GM03348 (cell line): Measurements from ENCODE around the gene UTRN.

Experiments
- DNase-seq: peaks from one replicate; pipeline ENCODE4 v3.0.0; 2012; ENCODE audit warnings: low spot score

Gene UTRN

DNA sequence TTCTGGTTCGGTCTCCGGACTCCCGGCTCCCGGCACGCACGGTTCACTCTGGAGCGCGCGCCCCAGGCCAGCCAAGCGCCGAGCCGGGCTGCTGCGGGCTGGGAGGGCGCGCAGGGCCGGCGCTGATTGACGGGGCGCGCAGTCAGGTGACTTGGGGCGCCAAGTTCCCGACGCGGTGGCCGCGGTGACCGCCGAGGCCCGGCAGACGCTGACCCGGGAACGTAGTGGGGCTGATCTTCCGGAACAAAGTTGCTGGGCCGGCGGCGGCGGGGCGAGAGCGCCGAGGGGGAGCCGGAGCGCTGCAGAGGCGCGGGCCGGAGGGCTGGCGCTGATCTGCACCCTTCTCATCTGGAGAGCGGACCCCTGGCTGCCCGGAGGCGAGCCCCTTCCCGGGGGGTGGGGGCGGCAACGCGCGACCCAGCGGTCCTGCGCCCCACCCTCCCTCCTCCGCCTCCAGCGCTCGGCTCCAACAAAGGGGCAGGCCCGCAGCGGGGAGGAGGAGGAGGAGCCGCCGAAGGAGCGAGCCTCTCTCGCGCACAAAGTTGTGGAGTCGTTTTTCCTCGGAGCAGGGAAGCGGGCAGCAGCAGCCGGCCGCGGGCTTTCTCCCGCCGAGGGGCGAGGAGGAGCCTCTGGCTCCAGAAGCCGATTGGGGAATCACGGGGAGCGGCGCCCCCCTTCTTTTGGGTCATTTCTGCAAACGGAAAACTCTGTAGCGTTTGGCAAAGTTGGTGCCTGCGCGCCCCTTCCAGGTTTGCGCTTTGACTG, at the start of gene UTRN:
Gene UTRN (plus strand): TSS at position 553 of the 765 bp plus-strand sequence. CDS start 6,494 bp downstream, outside the sequence.
- peak; percentile 87 for DNase-seq

DNA sequence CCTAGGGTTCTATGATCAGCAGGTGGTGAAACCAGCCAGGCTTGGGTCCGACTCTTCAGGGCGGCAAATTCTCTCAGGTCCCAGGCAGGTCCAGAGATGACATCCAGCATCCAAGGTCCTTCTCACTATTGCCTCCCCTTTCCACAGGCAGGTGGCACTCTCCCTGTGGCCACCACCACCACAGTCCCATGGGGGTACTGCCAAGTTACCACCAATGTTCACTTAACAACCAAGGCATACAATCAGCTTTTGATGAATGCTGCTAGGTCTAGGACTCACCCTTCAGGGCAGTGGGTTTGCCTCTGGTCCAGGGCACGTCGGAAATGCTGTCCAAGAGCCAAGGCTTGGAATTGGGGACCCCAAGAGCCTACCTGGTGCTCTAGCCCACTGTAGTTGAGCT, 40.4 kb upstream of the UTRN start:
- no peak for DNase-seq

DNA sequence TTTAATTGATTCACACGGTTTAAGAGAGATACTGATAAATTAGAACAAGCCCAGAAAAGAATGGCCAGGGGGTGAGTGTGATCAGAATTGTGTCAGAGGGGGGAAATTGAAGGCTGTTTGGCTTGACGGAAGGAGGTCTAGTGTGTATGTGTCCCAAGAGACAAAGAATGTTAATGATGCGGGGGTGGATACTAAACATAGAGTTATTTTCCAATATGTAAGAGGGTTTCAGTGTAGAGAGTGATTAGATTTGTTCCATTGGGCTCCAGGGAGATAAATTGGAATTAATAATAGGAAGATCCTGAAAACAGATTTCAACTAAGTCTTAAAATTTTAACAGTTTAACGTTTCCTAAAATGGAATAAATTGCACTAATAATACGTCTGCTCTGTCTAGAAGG, 38.1 kb upstream of the UTRN start:
- DNase-seq, result no peak

DNA sequence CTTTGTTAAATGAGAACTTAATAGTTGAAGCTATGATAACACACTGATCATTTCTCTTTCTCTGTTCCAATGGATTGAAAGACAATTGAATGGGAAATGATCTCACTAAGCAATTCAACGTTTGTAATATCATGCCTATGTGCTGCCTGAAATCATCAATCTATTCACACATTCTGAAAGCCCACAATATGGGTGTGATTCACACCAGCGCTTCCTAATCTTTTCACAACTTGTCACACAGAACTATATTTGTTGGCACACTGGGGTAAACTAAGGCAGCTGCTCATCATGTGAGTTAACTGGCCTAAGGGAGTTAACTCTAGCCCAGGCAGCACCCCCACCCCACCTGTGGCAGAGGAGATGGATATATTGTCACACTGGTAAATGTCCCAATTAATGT, 37.1 kb upstream of the UTRN start:
- DNase-seq, result peak; percentile 18

DNA sequence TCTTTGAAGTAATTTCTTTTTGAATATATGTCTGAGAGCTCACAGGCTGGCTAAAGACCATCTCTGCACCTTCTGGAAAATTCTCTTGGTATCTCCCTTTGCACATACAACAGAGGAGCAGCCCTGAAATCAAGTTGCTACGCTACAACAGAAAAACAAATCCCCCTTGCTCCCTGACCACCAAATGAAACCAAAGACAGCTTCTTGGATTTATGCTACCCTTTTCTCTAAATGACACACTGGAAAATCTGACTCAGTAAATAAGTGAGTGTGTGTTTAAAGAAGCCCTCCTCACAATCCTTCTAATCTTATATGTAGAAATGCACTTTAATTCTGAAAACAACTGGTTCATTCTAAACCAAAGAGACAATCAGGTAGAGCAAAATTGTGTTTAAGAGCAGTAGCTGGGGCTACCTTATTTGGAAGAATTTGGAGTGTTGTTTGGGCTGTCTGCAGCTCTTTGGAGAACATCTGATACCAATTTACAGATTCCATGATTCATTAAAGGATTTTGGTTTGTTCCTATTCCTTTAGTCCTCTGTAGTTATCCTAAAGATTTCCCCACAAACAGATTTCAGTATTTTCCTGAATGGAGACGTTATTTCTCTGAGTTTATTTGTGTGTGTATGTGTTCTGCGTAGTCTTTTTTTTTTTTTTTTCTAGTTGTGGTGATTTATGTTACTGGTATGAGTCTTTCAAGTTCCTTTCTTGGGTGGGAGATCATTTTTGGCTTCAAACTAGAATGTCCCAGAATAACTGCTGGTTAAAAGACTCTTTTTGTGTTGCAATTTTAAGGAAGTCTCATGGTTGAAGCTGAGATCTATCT, 36.4 kb upstream of the UTRN start:
- peak; percentile 56 for DNase-seq

DNA sequence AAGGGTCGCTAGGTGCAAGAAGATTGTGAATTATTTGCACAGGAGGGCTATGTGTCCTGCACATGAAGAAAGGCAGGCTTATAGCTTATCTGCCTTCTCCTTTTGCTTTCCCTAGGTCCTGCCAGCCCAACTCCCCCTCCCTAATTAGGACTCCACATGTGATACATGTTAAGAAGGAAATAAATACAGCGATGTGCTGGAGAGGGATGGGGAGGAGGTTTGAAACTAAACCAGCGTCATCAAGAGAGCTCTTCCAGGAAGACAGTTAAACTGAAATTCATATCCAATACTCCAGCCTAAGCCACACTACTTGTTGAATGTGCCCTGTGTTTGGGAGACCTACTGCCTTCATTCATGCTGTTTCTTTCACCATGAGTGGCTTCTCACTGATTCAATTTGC, 34.9 kb upstream of the UTRN start:
- no peak for DNase-seq

DNA sequence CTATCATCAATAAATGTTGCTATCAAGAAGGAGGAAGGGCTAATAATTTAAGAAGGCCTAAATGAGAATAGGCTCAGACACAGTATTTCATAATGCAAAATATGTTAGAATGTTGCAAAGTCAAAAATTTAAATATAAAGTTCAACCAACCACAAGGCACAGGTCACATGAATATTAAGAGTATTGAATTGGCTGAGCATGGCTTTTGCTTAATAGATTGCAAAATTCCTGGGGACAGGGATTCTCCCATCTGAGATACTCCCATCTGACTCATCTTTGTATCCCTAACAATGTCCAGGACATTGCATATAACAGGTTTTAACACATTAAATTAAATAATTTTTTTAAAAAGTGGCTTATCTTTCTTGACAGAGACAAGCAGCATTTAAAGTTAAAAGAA, 32.9 kb upstream of the UTRN start:
- peak; percentile 40 for DNase-seq

DNA sequence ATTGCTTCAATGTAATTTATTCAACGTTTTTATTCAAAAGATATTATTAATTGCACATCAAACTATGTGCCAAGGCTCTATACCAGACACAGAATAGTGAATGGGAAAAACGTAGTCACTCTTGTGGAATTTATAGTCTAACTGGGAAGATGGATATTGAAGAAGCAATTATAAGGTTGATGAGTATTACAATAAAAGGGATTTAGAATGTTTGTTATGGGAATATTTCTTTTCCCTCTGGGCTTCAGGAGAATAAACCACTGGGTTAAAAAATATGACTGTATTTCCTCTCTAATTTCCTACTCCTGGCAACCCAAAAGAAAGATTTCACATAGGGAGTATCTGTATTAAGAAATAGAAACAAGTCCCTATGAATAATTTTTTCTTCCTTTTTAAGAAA, 25.1 kb upstream of the UTRN start:
- DNase-seq, result peak; percentile 27

DNA sequence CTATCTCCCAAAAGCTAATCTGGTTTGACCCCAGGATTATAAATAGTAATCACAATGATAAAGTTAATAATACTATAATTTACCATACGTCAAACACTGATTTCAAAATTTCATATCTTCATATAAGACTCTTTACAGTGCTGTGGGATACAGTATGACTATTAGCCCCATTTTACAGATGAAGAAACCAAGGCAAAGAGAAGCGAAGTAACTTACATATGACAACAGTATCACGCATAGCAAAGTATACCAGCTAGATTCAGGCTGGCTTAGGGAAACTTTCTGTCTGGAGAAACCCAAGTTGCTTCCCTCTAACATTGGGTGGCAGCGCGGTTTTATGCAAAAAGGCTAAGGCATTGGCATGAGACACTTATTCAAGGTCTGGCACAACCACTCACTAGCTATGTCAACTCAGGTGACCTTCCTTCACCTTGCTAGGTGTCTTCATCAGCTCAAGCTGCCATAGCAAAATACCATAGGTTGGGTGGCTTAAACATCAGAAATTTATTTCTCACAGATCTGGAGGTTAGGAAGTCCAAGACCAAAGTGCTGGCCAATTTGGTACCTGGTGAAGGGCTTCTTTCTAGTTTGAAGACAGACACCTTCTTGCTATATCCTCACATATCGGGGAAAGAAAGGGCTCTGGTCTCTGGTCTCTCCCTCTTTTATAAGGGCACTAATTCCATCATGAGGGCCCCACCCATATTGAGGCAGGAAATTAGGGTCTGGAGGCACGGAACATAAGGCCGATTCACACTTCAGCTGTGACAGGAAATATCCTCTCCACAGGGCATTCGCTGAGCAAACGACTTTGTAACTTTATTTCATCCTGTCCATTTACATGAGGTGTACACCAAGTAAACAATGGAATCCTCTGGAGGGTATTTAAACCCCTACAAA, 22.4 kb upstream of the UTRN start:
- no peak for DNase-seq

DNA sequence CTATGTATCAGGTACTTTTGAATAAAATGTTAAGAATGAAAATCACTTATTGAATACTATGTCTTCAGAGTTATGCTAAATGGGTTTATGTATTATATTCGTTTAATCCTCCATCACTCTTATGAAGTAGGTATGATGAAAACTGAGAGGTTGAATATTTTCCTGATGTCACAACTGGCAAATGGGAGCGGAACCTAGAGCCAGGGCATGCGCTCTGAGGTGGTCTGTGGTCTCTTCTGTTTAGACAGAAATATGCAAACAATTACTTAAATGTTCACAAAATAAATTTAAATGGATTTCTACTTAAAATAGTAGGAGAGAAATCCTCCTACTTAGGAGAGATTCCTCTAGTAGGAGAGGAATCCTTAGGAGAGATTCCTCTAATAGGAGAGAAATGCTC, 21.3 kb upstream of the UTRN start:
- no peak for DNase-seq

DNA sequence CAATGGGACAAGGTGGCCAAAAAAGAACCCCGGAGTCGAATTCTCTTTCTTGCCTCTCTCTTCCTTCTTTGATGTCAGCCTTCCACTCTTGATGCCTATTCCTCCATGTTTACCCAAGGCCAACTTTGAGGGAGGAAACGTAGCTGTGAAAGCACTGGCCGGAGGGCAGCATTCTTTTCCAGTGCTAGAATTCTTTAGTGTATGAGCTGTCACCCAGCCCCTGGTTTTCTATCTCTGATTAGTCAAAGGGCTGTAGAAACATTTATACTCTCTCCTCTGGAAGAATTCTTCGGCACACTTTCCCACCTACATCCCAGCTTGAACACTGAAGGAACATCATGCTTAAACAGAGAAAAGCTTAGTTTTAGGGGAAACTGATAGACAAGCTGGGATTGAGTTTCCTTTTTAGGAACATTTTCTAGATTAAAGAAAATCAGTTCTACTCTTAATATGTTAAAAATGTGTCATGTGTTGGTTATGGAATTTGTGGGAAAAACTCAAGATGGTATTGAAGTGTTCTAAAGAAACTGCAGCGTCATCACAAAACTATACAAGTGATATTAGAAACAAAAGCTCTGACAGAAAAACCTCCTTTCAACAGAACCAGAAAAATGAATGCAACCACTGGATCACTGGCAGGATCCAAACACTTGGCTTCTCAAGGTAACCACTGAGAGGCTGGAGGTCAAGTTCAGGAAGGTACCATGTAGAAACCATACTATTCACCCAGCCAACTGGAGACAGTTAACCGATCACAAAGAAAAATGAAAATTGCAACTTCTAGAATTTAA, 20.7 kb upstream of the UTRN start:
- peak; percentile 84 for DNase-seq

DNA sequence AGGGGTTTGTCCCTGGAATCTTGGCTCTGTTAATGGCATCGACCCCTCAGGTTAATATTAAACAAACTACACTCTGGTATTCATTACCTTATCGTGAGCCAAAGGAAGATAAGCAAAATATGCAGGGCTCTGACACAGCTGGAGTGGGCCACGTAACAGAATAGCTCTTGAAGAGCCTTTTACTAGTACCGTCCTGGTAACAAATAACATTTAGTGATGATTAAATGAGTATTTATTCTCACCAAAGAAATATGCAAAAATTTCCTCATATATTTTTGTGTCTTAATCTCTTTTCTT, 20.1 kb upstream of the UTRN start:
- DNase-seq, result no peak

DNA sequence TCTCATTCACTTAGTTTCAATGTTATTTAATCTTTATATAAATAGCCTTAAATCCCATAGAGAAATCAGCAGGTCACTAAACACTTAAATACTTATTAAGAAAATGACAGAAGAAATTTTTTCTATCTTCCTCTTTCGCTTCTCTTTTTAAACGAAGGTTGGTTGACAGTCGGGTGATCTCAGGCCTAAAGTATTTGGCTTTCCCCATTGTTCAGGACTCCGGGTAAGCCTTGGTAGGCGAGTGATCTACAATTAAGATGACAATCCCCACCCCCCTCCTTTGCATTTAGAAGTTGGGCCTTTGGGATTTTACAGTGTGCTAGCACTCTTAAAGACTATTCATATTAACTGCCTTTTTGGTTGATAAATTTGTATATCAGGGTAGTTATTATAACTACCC, 19.7 kb upstream of the UTRN start:
- DNase-seq, result no peak

DNA sequence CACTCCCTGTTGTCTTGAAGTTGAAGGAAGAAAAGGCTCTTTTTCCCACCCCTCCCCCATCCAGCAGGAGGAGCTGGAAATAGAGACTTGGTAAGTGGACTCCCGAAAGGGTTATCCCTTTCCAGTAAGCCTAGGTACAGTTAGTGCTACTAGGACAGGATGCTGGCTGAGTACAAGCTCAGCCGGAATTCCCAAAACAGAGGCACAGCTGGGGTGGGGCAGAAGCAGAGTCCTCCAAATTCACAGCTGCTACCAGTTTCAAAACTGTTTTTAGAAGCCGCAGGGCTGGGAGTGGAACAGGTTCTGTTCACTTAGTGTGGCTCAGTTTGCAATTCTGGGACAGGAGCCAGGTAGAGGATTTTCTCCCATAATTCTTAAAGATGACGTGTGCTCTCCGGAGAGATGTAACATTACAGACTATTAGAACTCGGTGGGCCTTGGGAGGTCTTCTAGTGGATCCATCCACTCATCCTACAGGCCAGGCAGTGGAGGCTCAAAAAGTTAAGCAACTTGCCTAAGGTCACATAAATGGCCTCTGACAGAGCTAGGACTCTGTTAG, 19.0 kb upstream of the UTRN start:
- peak; percentile 40 for DNase-seq

DNA sequence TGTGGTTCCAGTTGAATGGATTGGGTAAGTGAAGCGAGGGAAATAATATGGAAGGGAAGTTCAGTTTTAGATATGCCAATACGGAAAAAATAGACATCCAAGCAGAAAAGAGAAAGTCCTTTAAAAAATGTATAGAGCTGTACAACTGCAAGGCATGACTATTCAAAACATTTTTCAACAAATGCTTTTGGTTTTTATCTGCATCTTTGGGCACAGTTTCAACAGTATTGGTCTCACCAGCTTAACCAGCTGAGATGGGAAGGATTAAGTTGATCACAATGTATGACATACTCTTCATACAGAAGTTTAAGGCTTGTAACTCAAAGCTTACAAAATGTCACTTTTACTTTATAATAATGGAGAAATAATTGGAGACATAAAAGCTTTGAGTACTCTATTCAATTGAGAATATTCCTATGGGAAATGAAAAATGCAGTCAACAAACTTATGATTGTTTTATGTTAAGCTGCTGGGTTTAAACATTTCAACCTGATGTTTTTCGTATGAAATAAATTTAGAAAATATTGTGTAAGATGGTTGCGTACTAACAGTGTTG, 16.3 kb upstream of the UTRN start:
- DNase-seq, result no peak

DNA sequence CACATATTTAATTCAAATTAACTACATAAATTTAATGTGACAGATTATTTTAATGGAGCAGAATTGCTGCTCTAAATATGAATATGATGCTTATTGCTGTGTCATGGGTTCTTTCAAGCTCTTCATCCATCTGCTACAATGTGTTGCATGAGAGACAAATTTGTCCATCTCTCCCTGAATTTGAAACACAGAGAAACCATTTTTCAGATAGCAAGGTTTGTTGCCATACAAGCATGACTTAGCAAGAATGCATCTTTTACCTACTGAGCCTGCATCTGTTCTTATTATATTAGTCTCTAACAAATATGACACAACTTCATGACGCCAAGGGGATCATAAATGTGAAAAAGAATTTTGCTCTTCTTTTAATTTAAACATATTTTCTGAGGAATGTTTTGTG, 8.0 kb upstream of the UTRN start:
- DNase-seq, result no peak

DNA sequence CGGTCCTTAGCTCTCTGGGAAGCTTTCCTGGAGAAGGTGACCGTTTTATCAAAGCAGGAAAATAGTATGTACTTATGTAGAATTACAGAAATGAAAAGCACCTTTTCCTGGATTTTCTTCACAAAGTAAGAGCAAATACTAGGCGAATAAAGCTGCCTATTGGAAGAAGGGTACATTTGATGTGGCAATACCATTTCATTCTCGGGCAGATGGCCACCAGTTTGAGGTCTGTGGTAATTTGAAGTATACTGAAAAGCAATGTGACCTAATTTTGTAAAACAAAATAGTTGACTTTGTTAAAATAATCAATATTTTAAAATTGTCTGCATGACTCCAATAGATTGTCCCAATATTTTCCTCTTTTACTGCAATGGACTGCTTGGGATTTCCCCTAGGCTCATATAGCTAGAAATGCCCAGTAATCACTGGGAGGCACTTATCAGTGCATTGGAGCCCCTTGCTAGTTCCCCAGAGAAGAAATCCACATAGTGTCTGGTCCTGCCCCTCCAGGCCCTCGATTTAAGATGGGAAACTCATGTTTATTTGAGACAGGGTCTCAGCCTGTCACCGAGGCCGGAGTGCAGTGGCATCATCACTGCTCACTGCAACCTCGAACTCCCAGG, 7.4 kb upstream of the UTRN start:
- DNase-seq, result no peak

DNA sequence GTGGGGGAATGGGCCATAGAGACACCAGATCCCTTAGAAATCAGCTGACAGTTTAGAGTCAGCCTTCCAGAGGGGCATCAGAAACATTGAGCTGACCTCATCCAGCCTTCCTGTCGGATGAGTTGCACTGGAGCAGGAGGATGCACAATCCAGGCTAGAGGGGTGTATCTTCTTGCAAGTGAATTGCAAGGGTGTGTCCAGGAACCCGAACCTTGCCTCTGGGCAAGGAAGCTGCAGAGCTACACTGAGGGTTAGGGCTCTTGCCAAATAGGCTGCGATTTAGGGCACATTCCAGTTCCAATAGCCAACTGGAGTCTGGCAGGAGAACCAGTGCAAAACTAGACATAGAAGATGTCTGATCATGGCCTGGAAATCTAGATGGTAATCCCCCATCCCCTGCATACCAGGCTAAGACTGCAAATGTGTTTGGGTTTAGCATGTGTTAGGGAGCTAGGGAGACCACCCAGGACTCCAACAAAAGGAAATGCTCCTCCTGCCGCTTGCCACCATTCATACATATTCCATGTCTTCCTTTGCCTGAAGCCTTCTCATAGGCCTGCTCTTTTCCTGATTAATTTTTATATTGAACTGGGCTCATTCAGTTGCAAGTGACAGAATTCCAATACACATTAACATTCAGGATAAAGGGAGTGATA, 6.3 kb upstream of the UTRN start:
- DNase-seq, result no peak

DNA sequence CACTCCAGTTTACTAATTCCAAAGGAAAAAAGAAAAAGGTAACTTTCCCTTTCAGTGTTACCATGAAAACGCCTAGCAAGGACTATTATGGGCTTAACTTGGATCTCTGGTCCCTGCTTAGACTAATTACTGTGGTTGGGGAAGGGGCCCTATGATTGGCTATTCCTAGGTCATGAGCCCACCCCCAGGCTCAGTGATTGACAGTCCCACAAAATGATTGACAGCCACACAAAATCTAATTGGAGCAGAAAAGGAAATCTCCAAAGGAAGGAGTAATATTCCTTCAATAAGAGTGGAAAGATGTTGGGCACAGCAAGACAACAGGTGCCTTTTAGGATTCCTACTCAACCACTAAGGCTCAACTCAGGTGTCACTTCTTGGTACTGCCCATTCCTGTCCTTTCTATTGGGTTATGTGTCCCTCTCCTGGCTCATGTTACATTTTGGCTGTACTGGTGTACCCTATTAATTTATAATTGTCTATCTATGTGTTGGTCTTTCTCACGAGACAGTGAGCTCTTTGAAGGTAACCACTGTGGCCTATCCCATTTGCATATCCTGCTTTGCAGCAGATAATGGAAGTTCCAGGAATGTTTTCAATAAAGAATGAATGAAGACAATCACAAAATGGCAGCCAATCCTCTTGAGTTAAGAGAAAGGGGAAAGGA, 5.5 kb upstream of the UTRN start:
- DNase-seq, result no peak
